GM21529 (cell line): Measurements from ENCODE around the gene POLR3GL.
"Not testable (repeated sequence)": the region's sequence is repeated elsewhere in the genome, so short reads cannot be mapped to it uniquely, and the experiment has no call there.

Experiments used
- ATAC-seq: cut with Tn5 transposase; IDR thresholded peaks from one replicate; pipeline ENCODE4 v1.9.1; 2021; ENCODE audit not compliant: unreplicated experiment

Gene POLR3GL

GRCh38 chr1:146019231-146020057 is 55.0 kb downstream of the POLR3GL start:
- no peak for ATAC-seq

- ATAC-seq, result no peak
These were observed 55.9 kb downstream of the POLR3GL start for GRCh38 chr1:146020058-146021049.

- ATAC-seq, result no peak
These were observed 56.6 kb downstream of the POLR3GL start for GRCh38 chr1:146021050-146021445.

GRCh38 chr1:146021622-146022402 is 57.3 kb downstream of the POLR3GL start, which contains the start of gene HJV:
Gene HJV, minus strand, starts transcription at chr1:146021735. Its CDS starts 1,504 bp downstream, at chr1:146020231.
- ATAC-seq, result no peak

DNA sequence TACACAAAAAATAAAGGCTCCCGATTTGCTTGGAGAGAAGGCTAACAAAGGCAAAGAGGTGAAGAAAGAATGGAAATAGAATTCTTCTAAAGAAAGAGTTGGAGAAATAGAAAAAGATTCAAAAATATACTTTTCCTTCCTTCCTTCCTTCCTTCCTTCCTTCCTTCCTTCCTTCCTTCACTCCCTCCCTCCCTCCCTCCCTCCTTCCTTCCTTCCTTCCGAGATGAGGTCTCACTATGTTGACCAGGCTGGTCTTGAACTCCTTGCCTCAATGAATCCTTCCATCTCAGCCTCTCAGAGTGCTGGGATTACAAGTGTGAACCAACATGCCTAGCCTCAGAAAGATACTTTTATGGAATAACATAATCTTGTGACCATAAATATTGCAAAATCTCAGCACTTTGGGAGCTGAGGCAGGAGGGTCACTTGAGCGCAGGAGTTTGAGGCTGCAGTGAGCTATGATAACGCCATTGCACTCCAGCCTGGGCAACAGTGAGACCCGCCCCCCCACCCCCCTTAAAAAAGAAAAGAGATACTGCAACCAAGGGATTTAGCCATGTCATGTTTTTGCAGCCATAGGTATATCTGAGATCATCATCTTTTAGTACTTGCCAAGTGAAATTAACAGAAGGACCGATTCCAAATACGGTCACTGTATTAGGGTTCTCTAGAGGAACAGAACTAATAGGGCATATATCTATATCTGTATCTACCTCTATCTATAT is 58.1 kb downstream of the POLR3GL start:
- ATAC-seq, result no peak

DNA sequence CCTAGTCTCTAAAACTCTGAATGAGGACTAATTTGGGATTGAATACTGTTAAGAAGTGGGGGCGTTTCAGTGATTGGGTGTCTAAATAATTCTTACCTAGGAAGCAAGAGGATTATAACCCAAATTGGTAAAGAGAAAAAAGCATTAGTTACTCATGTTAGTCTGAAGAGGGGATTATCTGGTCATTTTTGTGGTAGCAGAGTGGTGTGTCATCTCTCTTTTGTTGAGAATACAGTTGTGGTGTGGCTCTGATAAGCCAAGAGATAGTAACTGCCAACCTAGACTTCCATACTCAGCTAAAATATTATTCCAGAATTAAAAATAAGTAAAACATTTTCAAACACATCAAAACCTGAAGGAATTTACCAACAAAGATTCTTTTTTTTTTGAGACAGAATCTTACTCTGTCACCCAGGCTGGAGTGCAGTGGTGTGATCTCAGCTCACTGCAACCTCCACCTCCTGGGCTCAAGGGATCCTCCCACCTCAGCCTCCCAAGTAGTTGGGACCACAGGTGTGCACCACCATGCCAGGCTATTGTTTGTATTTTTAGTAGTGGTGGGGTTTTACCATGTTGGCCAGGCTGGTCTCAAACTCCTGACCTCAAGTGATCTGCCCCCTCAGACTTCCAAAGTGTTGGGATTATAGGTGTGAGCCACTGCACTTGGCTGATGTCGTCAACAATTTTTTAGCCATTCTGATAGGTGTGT is 61.5 kb downstream of the POLR3GL start:
- not testable (repeated sequence) for ATAC-seq

DNA sequence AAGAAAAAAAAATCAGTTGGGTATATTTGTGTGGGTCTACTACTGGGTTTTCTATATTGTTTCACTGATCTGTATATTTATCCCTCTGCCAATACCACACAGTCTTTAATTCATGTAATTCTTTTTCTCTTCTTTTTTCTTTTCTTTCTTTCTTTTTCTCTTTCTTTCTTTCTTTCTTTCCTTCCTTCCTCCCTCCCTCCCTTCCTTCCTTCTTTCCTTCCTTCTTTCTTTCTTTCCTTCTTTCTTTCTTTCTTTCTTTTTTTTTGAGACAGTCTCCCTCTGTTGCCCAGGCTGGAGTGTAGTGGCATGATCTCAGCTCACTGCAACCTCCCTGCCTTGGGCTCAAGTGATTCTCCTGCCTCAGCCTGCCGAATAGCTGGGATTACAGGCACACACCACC is 62.2 kb downstream of the POLR3GL start:
- ATAC-seq, result not testable (repeated sequence)
